Adrenal gland (tissue), 12 donors: ENCODE measurements around the gene TMEM145. TPM values are rescaled to one million over a fixed set of nuclear protein-coding genes. Genes with fewer than 3 reads are reported as not detected.

Experiments used
- DNase-seq, 7 donors: peaks; one replicate each; pipeline ENCODE4 v3.0.0-alpha.2; 2019 to 2020
- H3K27ac ChIP-seq, 5 donors: fragments of 200-600 bp; sonication (generic) in 4 of 5; 1 replicate in 3 of 5; 2 replicates in 2 of 5; pipeline versions ENCODE4 v1.5.1 to v1.8.0; 2016 to 2020; ENCODE audit warnings: mild to moderate bottlenecking in 1 of 5
- H3K27me3 ChIP-seq: fragments of 200-600 bp; 2 replicates; pipeline ENCODE4 v1.8.0; 2021
- H3K36me3 ChIP-seq, 2 donors: fragments of 200-600 bp; replicated peaks in 1 of 2; 1 replicate in 1 of 2; 2 replicates in 1 of 2; pipeline versions ENCODE4 v1.5.1 to v1.8.0; 2018 to 2022
- H3K4me1 ChIP-seq, 2 donors: fragments of 200-600 bp; replicated peaks in 1 of 2; 1 replicate in 1 of 2; 2 replicates in 1 of 2; pipeline versions ENCODE4 v1.5.1 to v1.8.0; 2018 to 2021
- H3K4me3 ChIP-seq, 4 donors: fragments of 200-600 bp; sonication (generic) in 3 of 4; one replicate each; pipeline ENCODE4 v1.5.1; 2016 to 2018
- H3K9me3 ChIP-seq, 3 donors: fragments of 200-600 bp; sonication (generic) in 1 of 3; replicated peaks in 1 of 3; 1 replicate in 2 of 3; 2 replicates in 1 of 3; pipeline versions ENCODE4 v1.5.1 to v1.8.0; 2016 to 2021
- CTCF ChIP-seq, 6 experiments: fragments of 450-650 bp in 4 of 6; fragments of 200-600 bp in 2 of 6; sonication (generic) in 1 of 6; IDR thresholded peaks; 1 replicate in 5 of 6; 2 replicates in 1 of 6; pipeline versions ENCODE4 v1.5.1 to v1.8.0; 2016 to 2021; ENCODE audit warnings: antibody characterized with exemption in 6 of 6, mild to moderate bottlenecking in 2 of 6, moderate library complexity in 1 of 6
- POLR2A ChIP-seq, 2 donors: fragments of 450-650 bp; IDR thresholded peaks; one replicate each; pipeline ENCODE4 v1.6.1; 2017; ENCODE audit warnings: antibody characterized with exemption in 2 of 2, mild to moderate bottlenecking in 2 of 2, moderate library complexity in 1 of 2
- WGBS, 4 donors: extraction: QIAGEN DNeasy Blood & Tissue Kit in 2 of 4; methylation state at CpG; one replicate each; pipeline versions ENCODE4 v1.1.5 to v1.1.7; 2013 to 2017; 5-methylcytosine and 5-hydroxymethylcytosine counted together
- intact Hi-C, 2 donors: fragments of 100-400 bp; cut with DNase I; formaldehyde crosslinking; loops; one replicate each; pipeline versions ENCODE4 v1.14.1 to v1.15.0; 2022 to 2023
- polyA plus RNA-seq, 3 donors: library from polyadenylated mRNA; stranded (reverse); fragments of 200-250 nt in 2 of 3; fragments of 350-450 nt in 1 of 3; fragmentation: Illumina TruSeq in 1 of 3; extraction: RNeasy Lipid Tissue Mini Kit (QIAGEN cat#74804) in 1 of 3; gene quantifications; one replicate each; pipeline ENCODE4 v1.2.3, GENCODE V29; 2013 to 2014
- total RNA-seq, 9 donors: library from RNA; depleted of rRNA in 4 of 9; stranded (reverse); fragments of >200 nt in 4 of 9; fragments of 120-200 nt in 1 of 9; fragmentation: NEBNext Ultra II Directional in 1 of 9; extraction: Animal tissue kit (Norgen Biotek cat#: 25700) in 1 of 9; gene quantifications; one replicate each; pipeline versions ENCODE4 v1.1.0 to v1.2.4, GENCODE V29; 2013 to 2023
- donor health status: healthy with polysubstance abuse.
- donor health status: Bipolar disorder and iron deficiency.
- donor health status: DM: yes; HTN: yes; CAD: no.
- donor health status: DM: no; HTN: no; CAD: no.
- donor health status: DM: no; HTN: no; CAD: no.
- donor health status: DM: yes; HTN: yes; CAD: no.

TMEM145 gene
- total and polyA plus RNA-seq, 12 donors = 0.94 to 31.7 (median 4.5) TPM; not detected in 3

GRCh38 chr19:42311657-42312056 is 1.5 kb upstream of the TMEM145 start:
- no peak for TF ChIP-seq CTCF (IDR thresholded peaks at IDR 0.05)
- TF ChIP-seq POLR2A (IDR thresholded peaks at IDR 0.05) = no peak
- WGBS, 4 donors = 64 to 72% (median 68%) methylated on average over 2 of the region's 2 CpGs
- H3K36me3 ChIP-seq = no peaks in the 10 kb centered on the region
- intact Hi-C loops = no loop called here
- H3K27ac ChIP-seq = no peak overlapping the region
- no peaks in the 10 kb centered on the region for H3K27me3 ChIP-seq
- peaks cover 9 to 10% of the 10 kb centered on the region in 2 donors for H3K4me1 ChIP-seq
- no peak overlapping the region for H3K4me3 ChIP-seq
- no peak for DNase-seq
- H3K9me3 ChIP-seq = no peaks in the 10 kb centered on the region

GRCh38 chr19:42312370-42312769 is 739 bp upstream of the TMEM145 start:
- TF ChIP-seq CTCF (IDR thresholded peaks at IDR 0.05) (no peak), POLR2A (IDR thresholded peaks at IDR 0.05) (no peak)
- Histone ChIP-seq H3K36me3 (no peaks in the 10 kb centered on the region), H3K27me3 (no peaks in the 10 kb centered on the region), H3K27ac (no peak overlapping the region), H3K4me1 (peaks cover 9 to 10% of the 10 kb centered on the region in 2 donors), H3K9me3 (no peaks in the 10 kb centered on the region), H3K4me3 (no peak overlapping the region)
- DNase-seq = no peak
- 63 to 72% (median 65%) methylated on average over 4 to 5 of the region's 5 CpGs for WGBS, 4 donors
- intact Hi-C loops = no loop called here

- intact Hi-C loops = no loop called here
- TF ChIP-seq CTCF (IDR thresholded peaks at IDR 0.05) (peak in 1 of 6 experiments; percentile 43), POLR2A (IDR thresholded peaks at IDR 0.05) (no peak)
- peak overlapping the region in 1 of 5 donors; percentile 49 for H3K27ac ChIP-seq
- no peaks in the 10 kb centered on the region for H3K27me3 ChIP-seq
- no peak overlapping the region for H3K4me3 ChIP-seq
- no peaks in the 10 kb centered on the region for H3K9me3 ChIP-seq
- WGBS, 4 donors = 38 to 40% (median 39%) methylated on average over 23 to 26 of the region's 26 CpGs
- peaks cover 9 to 10% of the 10 kb centered on the region in 2 donors for H3K4me1 ChIP-seq
- H3K36me3 ChIP-seq = no peaks in the 10 kb centered on the region
- no peak for DNase-seq
These were observed 989 bp downstream of the TMEM145 start for GRCh38 chr19:42313840-42314755.

- TF ChIP-seq CTCF (IDR thresholded peaks at IDR 0.05) (no peak), POLR2A (IDR thresholded peaks at IDR 0.05) (no peak)
- Histone ChIP-seq H3K36me3 (no peaks in the 10 kb centered on the region), H3K27ac (no peak overlapping the region), H3K4me1 (peaks cover 9 to 10% of the 10 kb centered on the region in 2 donors), H3K4me3 (no peak overlapping the region), H3K9me3 (no peaks in the 10 kb centered on the region), H3K27me3 (no peaks in the 10 kb centered on the region)
- WGBS, 4 donors = 79 to 92% (median 82%) methylated on average over 3 to 5 of the region's 5 CpGs
- intact Hi-C loops = no loop called here
- DNase-seq = no peak
These were observed 1.9 kb downstream of the TMEM145 start for GRCh38 chr19:42315024-42315423.
